IMR-90 (cell line): ENCODE data around the gene IMPDH1. TPM values are rescaled to one million over a fixed set of nuclear protein-coding genes. Genes with fewer than 3 reads are reported as not detected.

Experiments
- ATAC-seq: fragments of 200-7000 bp; cut with Tn5 transposase; 2 replicates; pipeline ENCODE4 v1.9.1; 2020; ENCODE audit warnings: low read depth, mild to moderate bottlenecking, moderate library complexity
- BruUV-seq: library from RNA; stranded (reverse); fragments of 400-500 nt; replicated peaks from 2 replicates; lab custom pipeline; 2021; lab: Mats Ljungman, UMichigan
- CTCF ChIA-PET: fragments of 300-600 bp; formaldehyde crosslinking; extraction: SDS; loops from one replicate; lab custom pipeline; 2021; ENCODE audit warnings: antibody characterized with exemption; lab: Yijun Ruan, JAX
- POLR2A ChIA-PET: fragments of 300-600 bp; sonication (Branson Sonifier 250); formaldehyde crosslinking; loops from one replicate; lab custom pipeline; 2022; ENCODE audit warnings: antibody characterized with exemption; ENCODE audit not compliant: unreplicated experiment; lab: Charles Lee
- DNase-seq: peaks from one replicate; pipeline ENCODE4 v3.0.0; 2013
- H2AFZ ChIP-seq: replicated peaks from 2 replicates; pipeline ENCODE3; 2013; ENCODE audit warnings: low read length, mild to moderate bottlenecking; ENCODE audit not compliant: poor library complexity
- H2AK5ac ChIP-seq: 2 replicates; pipeline ENCODE4 v1.6.1; 2013; ENCODE audit warnings: low read depth, low read length, inconsistent platforms
- H2AK9ac ChIP-seq: replicated peaks from 2 replicates; pipeline ENCODE3; 2013; ENCODE audit warnings: mild to moderate bottlenecking, low read depth, low read length, moderate library complexity; ENCODE audit not compliant: poor library complexity
- H2BK120ac ChIP-seq: 2 replicates; pipeline ENCODE4 v1.6.1; 2013; ENCODE audit warnings: low read depth, low read length, inconsistent platforms
- H2BK15ac ChIP-seq: 3 replicates; pipeline ENCODE4 v1.6.1; 2013; ENCODE audit warnings: low read depth, low read length, inconsistent platforms
- H2BK20ac ChIP-seq: 2 replicates; pipeline ENCODE4 v1.6.1; 2013; ENCODE audit warnings: low read depth, mild to moderate bottlenecking, inconsistent platforms, low read length, moderate library complexity
- H2BK5ac ChIP-seq: 2 replicates; pipeline ENCODE4 v1.6.1; 2013; ENCODE audit warnings: mild to moderate bottlenecking, low read depth, low read length, inconsistent platforms; ENCODE audit not compliant: poor library complexity, severe bottlenecking
- H3K14ac ChIP-seq: replicated peaks from 2 replicates; pipeline ENCODE4 v1.6.1; 2013; ENCODE audit warnings: low read depth, low read length, inconsistent platforms
- H3K18ac ChIP-seq: 2 replicates; pipeline ENCODE4 v1.6.1; 2013; ENCODE audit warnings: low read depth, low read length, control low read depth
- H3K23ac ChIP-seq: 2 replicates; pipeline ENCODE4 v1.6.1; 2013; ENCODE audit warnings: low read depth, low read length, inconsistent platforms
- H3K27ac ChIP-seq: 2 replicates; pipeline ENCODE4 v1.5.1; 2013; ENCODE audit warnings: mild to moderate bottlenecking, control low read depth, low read length; ENCODE audit not compliant: insufficient read depth
- H3K27me3 ChIP-seq: 2 replicates; pipeline ENCODE4 v1.6.1; 2013; ENCODE audit warnings: low read length; ENCODE audit not compliant: control insufficient read depth, insufficient read depth
- H3K36me3 ChIP-seq: 2 replicates; pipeline ENCODE4 v1.6.1; 2013; ENCODE audit warnings: low read length, mixed read lengths; ENCODE audit not compliant: control insufficient read depth, insufficient read depth
- H3K4ac ChIP-seq: 2 replicates; pipeline ENCODE4 v1.6.1; 2013; ENCODE audit warnings: low read depth, low read length, inconsistent platforms
- H3K4me1 ChIP-seq: 2 replicates; pipeline ENCODE4 v1.6.1; 2013; ENCODE audit warnings: low read length, mixed read lengths; ENCODE audit not compliant: control insufficient read depth, insufficient read depth
- H3K4me2 ChIP-seq: 2 replicates; pipeline ENCODE4 v1.6.1; 2013; ENCODE audit warnings: low read depth, mild to moderate bottlenecking, control low read depth, low read length, moderate library complexity
- H3K4me3 ChIP-seq: 2 replicates; pipeline ENCODE4 v1.5.1; 2013; ENCODE audit warnings: low read depth, mild to moderate bottlenecking, control low read depth, low read length, moderate library complexity; ENCODE audit not compliant: insufficient read depth
- H3K56ac ChIP-seq: 2 replicates; pipeline ENCODE4 v1.6.1; 2013; ENCODE audit warnings: low read length, inconsistent platforms; ENCODE audit not compliant: insufficient read depth; ENCODE audit errors: extremely low read depth
- H3K79me1 ChIP-seq, 2 experiments: 2 replicates each; pipeline ENCODE4 v1.6.1; 2013; ENCODE audit warnings: low read length in 2 of 2, inconsistent platforms in 1 of 2, low read depth in 1 of 2
- H3K9ac ChIP-seq: 2 replicates; pipeline ENCODE4 v1.6.1; 2013; ENCODE audit warnings: low read depth, low read length, control low read depth
- H3K9me1 ChIP-seq: 2 replicates; pipeline ENCODE4 v1.6.1; 2013; ENCODE audit warnings: low read length, inconsistent platforms; ENCODE audit not compliant: insufficient read depth
- H3K9me3 ChIP-seq: 2 replicates; pipeline ENCODE4 v1.6.1; 2013; ENCODE audit warnings: low read length; ENCODE audit not compliant: control insufficient read depth, insufficient read depth
- H4K20me1 ChIP-seq: 2 replicates; pipeline ENCODE4 v1.6.1; 2013; ENCODE audit warnings: low read length, inconsistent platforms; ENCODE audit not compliant: insufficient read depth
- H4K5ac ChIP-seq: 2 replicates; pipeline ENCODE4 v1.6.1; 2013; ENCODE audit warnings: mild to moderate bottlenecking, low read depth, low read length, control low read depth
- H4K8ac ChIP-seq, 2 experiments: 2 replicates each; pipeline ENCODE4 v1.6.1; 2013; ENCODE audit warnings: low read depth in 2 of 2, low read length in 2 of 2, control low read depth in 1 of 2, inconsistent platforms in 1 of 2
- H4K91ac ChIP-seq: 2 replicates; pipeline ENCODE4 v1.6.1; 2013; ENCODE audit warnings: low read depth, low read length, inconsistent platforms; ENCODE audit not compliant: insufficient read depth
- BHLHE40 ChIP-seq: fragments of 150-350 bp; IDR thresholded peaks from 2 replicates; pipeline ENCODE4 v1.6.1; 2016; ENCODE audit warnings: mild to moderate bottlenecking, low read depth, low read length
- FOS ChIP-seq: fragments of 150-350 bp; IDR thresholded peaks from 2 replicates; pipeline ENCODE4 v1.6.1; 2016; ENCODE audit warnings: low read depth, low read length
- RAD21 ChIP-seq: IDR thresholded peaks from 2 replicates; pipeline ENCODE4 v1.6.1; 2012; ENCODE audit warnings: low read length, improper control_type of control experiment
- WGBS, 2 experiments: methylation state at CpG; one replicate each; pipeline versions ENCODE4 v1.1.5 to v1.1.7; 2013; ENCODE audit warnings: missing lambda C conversion rate in 2 of 2; ENCODE audit not compliant: insufficient read length in 1 of 2; ENCODE audit errors: extremely low coverage in 2 of 2; 5-methylcytosine and 5-hydroxymethylcytosine counted together
- dilution Hi-C: fragments of 300-500 bp; cut with HindIII; formaldehyde crosslinking; loops from one replicate; pipeline ENCODE4 v1.14.3; 2018; ENCODE audit warnings: low sequenced_read_pairs; ENCODE audit not compliant: unreplicated experiment
- in situ Hi-C: fragments of 300-500 bp; cut with MboI; formaldehyde crosslinking; loops from 3 replicates; pipeline ENCODE4 v1.14.3; 2019; ENCODE audit warnings: low sequenced_read_pairs, inconsistent platforms, mixed read lengths
- intact Hi-C: fragments of 100-400 bp; cut with micrococcal nuclease; formaldehyde crosslinking; loops from 2 replicates; pipeline ENCODE4 v1.10.0; 2022
- polyA plus RNA-seq, 3 experiments: library from polyadenylated mRNA; depleted of rRNA; stranded (reverse); fragments of >200 nt; gene quantifications; 2 replicates each; pipeline ENCODE4 v1.2.3, GENCODE V29; 2012; ENCODE audit warnings: low replicate concordance in 1 of 3
- total RNA-seq: library from RNA; depleted of rRNA; stranded (reverse); fragments of >200 nt; gene quantifications from 2 replicates; pipeline ENCODE4 v1.2.3, GENCODE V29; 2012
- TF ChIP-seq, protein P1 (sequence below): conservative IDR thresholded peaks from 2 replicates; pipeline ENCODE4 v1.5.1; 2012; ENCODE audit warnings: mild to moderate bottlenecking, low read depth, low read length, improper control_type of control experiment

IMPDH1 gene
- total and polyA plus RNA-seq, 2 of the 4 experiments (the other 2 are of a cell fraction): 49.5 to 69.3 TPM

DNA sequence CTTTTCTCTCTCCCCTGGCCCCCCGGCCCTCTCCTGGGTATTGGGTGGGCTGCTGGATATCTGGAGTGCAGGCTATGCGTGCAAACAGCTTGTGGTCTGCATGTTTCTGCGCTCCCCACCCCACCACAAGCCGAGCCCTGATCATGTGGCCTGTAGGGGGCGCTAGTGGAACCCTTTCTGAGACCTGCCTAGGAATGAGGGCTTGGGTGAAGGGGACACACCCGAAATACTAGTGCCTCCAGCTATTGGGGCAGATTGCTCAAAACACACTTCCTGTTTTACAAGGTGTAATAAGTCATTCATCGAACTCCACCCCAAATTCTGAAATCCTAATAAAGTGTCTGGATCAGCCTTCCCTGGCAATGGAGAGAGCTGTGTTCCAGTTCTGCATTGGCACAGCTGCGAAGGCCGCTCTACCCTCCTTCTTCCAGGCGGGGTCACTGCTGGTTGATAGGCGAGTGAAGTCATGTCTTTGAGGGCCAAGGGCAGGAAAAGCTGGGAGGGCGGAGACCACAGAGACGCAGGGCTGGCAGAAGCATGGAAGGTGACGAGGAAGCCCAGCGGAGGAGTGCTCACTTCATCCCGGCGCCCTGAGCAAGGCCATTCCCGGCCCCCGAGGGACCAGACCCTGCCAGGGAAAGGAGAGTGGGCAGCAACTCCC lies 28.5 kb downstream of the IMPDH1 start:
- Histone ChIP-seq H2BK15ac (no peak overlapping the region), H3K23ac (no peak overlapping the region), H2BK20ac (no peak overlapping the region; the same call in 1 of the 2 replicates), H3K27me3 (peaks cover 40% of the 10 kb centered on the region), H2BK120ac (no peak overlapping the region), H2AFZ (no peak overlapping the region), H3K18ac (no peak overlapping the region), H3K56ac (no peak overlapping the region), H3K9me1 (no peaks in the 10 kb centered on the region), H3K79me1 (no peaks in the 10 kb centered on the region), H3K4me1 (no peaks in the 10 kb centered on the region), H2BK5ac (no peak overlapping the region), H4K5ac (no peak overlapping the region), H4K8ac (no peak overlapping the region), H3K14ac (no peak overlapping the region), H4K91ac (no peak overlapping the region), H3K4me2 (no peak overlapping the region), H2AK5ac (no peak overlapping the region), H3K4me3 (no peak overlapping the region), H3K27ac (no peak overlapping the region), H4K20me1 (no peaks in the 10 kb centered on the region), H3K9ac (no peak overlapping the region), H3K4ac (no peak overlapping the region), H2AK9ac (no peak overlapping the region), H3K36me3 (no peaks in the 10 kb centered on the region), H3K9me3 (0 out of 2 replicates have a peak, but pooled peaks cover 2% of the 10 kb centered on the region)
- BruUV-seq: no TSS peak
- TF ChIP-seq RAD21: no peak
- no peak for TF ChIP-seq BHLHE40
- TF ChIP-seq FOS: no peak
- TF ChIP-seq, protein P1, sequence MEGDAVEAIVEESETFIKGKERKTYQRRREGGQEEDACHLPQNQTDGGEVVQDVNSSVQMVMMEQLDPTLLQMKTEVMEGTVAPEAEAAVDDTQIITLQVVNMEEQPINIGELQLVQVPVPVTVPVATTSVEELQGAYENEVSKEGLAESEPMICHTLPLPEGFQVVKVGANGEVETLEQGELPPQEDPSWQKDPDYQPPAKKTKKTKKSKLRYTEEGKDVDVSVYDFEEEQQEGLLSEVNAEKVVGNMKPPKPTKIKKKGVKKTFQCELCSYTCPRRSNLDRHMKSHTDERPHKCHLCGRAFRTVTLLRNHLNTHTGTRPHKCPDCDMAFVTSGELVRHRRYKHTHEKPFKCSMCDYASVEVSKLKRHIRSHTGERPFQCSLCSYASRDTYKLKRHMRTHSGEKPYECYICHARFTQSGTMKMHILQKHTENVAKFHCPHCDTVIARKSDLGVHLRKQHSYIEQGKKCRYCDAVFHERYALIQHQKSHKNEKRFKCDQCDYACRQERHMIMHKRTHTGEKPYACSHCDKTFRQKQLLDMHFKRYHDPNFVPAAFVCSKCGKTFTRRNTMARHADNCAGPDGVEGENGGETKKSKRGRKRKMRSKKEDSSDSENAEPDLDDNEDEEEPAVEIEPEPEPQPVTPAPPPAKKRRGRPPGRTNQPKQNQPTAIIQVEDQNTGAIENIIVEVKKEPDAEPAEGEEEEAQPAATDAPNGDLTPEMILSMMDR: peak; percentile 33; the same call in 1 of the 2 replicates
- DNase-seq (no peak), ATAC-seq (no peak)
- POLR2A ChIA-PET: no interaction called here
- intact Hi-C loops (no loop called here), dilution Hi-C loops (no loop called here), in situ Hi-C loops (loop anchor here (5.0 kb wide), 1 partner anchor 34 kb away; no protein-coding TSS in a partner anchor)
- 71% methylated on average over 7 of the region's 19 CpGs; no CpG with 5 or more reads in 1 of the 2 experiments for WGBS, 2 experiments
- CTCF ChIA-PET: interaction anchor here (0.8 to 2.3 kb wide), 3 partner anchors 17 to 36 kb away, joined by 3 to 9 read pairs (median 4); no protein-coding TSS in a partner anchor
